Effector CD4-positive, alpha-beta T cell (primary cell): ENCODE data around the gene ACE2.

ENCODE experiments used
- DNase-seq: peaks from one replicate; pipeline ENCODE4 v3.0.0-alpha.2; 2020

ACE2 gene

DNA sequence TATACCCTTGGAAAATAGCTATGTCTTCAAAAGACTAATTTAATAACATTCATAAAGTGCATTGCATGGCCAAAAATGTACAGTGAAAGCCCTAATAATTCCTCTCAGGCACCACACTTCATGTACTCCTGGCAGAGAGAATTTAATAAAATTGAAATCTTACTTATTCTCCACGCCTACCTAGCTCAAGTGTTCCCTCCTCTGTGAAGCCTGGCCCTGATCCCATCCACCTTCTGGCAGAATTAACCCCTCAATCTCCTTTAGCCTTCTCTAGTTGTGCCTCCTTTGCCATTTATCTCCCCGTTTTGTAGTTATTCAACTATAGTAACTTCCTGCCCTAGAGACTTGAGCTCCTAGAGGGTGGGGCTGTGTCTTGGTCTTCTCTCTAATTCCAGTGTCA lies 26.7 kb downstream of the ACE2 start:
- no peak for DNase-seq

DNA sequence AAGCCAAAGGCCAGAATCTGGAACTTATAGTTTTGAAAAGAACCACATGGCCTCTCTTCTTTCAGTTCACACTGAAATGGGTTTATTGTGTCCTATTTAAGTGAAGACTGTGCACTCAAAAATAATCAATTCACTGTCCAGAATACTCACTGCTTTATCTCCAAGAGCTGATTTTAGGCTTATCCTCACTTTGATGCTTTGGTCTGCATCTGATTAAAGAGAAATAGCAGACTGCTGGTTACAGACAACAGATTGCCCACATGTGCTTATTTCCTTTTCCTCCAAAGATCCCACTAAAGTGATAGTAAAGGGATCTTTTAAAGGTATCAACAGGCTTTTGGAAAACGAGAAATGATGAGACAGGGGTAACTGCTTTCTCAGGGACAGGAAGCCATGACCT lies 30.6 kb downstream of the ACE2 start:
- DNase-seq: no peak

DNA sequence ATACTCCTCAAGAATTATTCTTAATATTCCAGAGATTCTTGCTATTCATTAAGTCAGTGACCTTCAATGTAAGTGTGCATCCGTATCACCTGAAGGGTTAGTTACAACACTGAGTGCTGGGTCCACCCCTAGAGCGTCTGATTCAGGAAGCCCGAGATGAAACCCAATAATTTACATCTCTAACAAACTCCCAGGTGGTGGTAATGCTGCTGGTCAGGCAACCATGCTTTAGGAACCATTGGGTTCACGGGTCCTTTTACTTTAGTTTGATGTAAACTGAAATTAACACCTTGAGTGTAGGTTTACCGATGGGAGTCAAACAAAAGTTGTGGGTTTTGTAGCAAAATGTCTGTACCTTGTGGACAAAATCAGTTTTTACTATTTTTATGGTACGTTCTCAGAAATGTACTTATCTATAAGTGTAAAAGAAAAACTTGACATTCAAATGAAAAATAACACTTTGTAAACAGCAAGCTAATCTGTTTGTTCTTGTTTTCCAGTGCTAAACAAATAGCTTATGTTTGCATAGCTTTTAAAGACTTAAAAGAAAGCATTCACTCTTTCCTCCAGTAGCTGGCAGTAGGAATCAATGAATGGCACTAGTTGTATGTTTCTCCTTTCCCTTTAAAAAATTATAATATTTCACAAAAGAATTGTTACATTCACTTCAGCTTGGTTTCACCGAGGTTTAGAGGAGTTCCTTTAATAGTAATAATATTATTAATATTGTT lies 32.7 kb downstream of the ACE2 start:
- DNase-seq: no peak

DNA sequence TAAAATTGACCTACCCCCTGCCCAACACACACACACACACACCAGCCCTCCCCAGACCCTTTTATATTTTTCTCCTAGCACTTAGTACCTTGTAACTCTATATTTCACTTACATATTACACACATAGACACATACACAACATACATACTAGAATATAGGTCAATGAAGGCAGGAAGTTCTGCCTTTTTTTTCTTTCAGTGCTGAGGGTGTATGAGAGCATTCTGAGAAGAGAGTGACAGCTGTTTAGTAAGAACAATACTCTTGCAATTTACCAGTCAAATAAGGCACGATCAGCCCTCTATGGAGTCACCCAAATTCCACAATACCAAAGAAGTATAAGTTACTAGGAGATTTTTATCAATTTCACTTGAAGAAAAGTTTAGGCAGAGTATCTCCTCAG lies 33.5 kb downstream of the ACE2 start:
- no peak for DNase-seq

DNA sequence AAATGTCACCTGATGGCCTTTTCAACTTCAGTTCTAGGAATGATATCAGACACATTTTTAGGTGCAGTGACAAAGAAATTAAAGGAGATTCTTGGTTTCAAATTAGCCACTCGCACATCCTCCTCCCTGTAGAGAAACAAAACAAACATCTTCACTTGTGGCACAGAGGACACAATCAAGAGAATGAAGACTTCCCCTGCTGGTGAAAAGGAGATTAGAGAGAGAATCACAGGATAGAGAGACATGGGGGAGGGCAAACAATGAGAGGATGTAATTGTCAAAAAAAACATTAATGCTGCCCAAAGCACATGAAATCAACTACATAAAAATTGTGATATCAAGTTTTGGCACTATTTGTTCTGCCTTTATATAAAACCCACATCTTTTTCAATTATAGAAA lies 34.5 kb downstream of the ACE2 start:
- no peak for DNase-seq

DNA sequence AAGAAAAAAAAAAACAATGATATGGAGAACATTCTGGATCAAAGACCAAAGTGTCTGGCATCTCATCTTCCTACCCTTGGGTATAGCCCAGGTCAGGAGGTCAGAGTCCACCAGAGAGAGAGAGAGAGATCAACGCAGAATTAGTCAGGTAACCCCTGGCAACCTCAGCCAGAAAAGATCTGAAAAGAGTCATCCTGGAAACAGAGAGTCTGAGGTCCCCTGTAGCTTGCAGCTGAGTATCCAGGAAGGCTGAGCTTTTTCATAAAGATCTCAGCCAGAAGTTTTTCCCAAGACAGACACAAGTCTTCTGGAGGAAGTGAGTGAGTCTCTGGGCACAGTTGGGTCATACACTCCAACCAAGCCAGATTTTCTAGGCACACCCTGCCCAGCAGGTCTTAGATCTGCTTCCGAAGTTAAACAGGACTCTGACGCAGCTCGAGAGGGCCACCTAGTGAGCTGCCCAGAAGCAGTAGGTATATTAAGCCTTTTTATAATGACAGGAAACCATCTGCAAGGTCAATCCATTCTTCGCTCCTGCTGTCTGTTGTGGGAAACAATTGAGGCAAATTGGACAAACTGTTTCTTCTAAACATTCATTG lies 35.7 kb downstream of the ACE2 start:
- no peak for DNase-seq

DNA sequence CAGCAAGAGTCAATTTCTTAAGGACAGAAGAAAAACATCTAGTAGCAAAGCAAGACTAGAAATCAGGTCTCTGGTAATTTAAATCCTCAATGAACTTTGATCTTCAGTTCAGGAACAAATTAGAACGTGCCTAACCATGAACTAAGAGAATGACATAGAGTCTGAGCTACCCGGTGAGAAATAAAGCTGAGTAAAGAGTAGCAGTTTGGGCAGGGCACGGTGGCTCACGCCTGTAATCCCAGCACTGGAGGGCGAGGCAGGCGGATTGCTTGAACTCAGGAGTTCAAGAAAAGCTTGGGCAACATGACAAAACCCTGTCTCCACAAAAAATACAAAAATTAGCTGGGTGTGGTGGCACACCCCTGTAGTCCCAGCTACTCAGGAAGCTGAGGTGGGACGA lies 37.7 kb downstream of the ACE2 start:
- no peak for DNase-seq

DNA sequence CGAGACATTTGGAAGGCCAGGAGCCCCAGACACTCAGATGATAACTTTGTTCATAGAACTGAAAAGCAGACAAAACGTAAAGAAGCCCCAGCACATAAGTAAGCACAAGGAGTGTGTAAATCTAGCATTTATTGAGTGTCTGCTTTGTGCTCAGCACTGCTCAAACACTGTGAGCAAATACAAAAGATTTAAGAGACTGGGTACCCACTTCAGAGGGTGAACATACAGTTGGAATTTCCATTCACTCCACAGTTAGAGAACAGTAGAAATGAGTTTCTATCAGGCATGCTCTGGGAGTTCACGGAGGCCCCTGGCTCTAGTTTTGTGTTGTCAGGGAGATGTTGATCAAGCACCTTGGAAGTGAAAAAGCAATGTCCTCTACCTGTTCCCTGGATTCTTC lies 39.8 kb downstream of the ACE2 start:
- no peak for DNase-seq

DNA sequence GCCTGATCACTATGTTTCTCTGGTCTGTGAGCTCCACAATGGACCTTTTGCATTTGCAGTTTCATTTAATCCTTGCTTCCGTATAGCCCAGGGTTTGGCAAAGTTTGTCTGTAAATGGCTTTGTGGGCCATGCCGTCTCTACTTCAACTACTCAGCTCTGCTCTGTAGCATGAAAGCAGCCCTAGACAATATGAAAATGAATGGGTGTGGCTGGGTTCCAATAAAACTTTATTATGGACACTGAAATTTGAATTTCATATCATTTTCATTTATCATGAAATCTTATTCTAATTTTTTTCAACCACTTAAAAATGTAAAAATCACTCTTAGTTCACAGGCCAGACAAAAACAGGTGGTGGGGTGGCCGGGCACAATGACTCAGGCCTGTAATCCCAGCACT lies 41.5 kb downstream of the ACE2 start:
- DNase-seq: no peak

DNA sequence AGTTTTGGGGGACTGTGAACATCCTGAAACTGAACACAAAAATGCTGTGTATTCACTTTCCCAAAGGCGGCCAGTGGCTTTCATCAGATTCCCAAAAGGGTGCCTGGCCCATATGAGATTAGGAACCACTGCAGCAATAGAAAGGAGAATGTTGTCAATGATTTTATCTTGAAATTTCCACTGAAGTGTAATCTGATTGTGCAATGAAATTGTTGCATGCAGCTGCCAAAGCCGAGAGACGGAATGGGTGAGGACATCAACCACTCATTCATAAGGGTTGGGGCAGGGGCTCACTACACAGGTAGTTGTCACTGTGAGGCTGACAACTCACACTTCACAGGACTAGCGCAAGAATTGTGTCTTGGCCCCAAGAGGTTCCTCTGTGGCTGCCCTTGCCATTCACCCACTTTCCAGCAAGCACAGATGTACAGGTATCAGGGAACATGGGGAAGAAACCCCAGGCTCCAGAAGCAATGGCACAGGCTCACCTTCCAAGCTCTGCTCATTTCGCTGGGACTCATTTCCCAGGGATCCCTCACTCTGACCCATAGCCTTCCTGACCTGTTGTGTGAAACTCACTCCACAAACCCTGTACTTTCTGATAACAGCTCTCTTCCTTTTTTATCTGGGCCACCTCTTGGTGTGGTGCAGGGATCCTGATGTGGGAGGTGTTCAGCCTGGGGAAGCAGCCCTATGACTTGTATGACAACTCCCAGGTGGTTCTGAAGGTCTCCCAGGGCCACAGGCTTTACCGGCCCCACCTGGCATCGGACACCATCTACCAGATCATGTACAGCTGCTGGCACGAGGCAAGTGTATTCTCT lies 51.4 kb downstream of the ACE2 start:
- no peak for DNase-seq

DNA sequence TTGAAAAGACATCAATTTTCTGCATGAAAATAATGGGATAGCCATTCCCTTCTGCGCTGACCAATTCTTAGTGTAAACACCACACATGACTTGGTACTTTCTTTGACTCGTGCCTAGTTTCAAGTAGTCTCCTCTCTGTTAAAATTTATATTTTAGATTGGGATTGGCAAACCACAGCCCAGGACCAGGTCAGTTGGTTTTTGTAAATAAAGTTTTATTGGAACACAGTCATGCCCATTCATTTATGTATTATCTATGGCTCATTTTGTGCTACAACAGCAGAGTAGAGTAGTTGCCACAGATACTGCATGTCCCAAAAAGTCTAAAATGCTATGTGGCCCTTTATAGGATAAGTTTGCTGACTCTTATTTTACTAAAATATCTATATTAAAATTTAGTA lies 53.4 kb downstream of the ACE2 start:
- no peak for DNase-seq

DNA sequence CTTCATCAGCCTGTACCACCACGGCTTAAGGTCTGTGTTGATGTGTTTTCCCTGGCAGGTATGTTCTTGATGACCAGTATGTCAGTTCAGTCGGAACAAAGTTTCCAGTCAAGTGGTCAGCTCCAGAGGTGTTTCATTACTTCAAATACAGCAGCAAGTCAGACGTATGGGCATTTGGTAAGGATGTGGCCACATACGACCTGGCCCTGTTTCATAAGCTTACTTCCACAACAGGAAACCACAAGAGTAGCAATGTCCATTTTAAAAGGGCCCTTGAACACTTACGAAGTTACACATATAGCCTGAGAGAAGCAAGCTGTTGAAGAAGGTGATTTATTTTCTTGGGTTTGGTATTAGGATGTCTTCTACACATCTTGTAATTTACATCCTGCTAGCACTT lies 54.0 kb downstream of the ACE2 start:
- DNase-seq: no peak

DNA sequence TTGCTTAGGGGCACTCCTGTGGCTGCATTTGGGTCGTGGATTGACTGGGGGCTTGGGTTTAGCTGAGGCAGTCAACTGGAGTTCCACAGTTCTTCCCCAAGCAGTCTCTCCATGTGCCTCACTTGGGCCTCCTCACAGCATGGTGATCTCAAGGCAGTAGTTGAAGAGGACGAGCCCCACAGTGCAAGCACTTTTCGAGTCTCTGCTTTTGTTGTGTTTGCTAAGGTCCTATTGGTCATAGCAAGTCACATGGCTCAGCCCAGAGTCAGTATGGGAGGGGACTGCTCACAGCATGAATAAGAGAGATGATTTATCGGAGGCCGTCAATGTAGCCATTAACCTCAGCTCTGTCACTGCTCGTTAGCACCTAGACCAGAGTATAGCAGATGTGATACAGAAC lies 70.4 kb downstream of the ACE2 start:
- no peak for DNase-seq

DNA sequence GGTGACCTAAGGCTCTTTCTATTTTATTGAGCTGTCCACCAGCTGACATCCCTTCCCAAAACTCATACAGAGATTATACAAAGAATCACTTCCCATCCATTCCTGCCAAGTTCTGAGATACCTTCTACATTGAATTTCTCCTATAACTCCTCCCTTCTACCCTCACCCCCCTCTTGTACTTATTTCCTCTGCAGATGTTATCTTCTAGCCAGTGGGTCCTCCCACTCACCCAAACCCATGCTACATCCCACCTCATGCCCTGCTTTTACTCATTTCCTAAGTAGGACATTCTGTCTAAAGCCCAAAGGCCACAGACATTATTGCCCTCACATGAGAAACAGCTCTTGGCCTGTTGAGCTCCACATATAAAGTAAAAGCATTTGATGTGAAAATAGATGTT lies 71.6 kb downstream of the ACE2 start:
- no peak for DNase-seq

DNA sequence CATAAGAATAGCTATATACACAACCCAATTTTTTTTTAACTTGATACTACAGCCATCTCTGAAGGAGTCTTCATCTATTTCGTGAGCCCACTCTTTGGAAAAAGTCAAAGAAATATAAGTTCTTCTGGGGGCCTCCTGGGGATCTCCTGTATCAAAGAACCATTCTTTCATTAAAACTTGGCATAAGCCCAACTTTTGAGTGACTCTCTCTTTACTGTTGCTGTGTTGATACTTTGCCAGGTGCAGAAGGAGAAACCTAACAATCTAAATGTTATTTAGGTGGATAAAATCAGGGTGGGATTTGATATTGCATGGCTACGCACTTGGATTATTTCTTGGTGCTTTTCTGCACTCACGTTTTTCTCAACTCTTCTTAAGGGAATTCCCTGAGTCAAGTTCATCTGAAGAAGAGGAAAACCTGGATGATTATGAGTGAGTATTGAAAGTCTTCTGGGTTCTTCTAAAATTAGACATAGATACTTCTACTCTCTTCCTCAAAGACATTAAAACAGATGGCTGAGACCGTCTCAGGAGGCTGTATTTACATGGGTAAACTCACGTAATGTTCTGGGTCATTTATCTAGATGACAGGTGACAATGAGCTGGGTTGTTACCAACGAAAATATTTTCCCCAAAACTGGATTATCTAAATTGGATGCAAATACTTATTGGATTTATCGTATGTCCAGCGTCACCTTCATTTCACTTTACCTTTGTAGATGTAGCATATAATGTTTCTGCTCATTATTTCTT lies 74.9 kb downstream of the ACE2 start:
- no peak for DNase-seq

DNA sequence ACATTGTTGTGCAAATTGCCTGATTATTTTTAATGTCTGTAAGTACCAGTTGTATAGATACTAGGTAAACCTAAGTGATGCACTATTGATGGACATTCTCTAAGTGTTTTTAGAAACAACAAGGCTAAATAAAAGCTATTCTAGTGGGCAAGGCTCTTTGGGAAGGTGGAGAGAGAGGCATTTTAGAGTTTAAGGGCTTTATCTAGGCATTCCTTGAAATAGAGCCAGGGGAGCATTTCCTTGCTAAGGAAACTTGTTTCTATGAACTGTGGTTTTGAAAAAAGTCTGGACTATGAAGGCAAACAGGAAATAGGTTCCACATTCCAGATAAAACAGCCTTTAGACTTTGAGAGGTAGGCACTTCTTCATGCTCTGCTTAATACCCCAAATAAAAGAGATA lies 76.3 kb downstream of the ACE2 start:
- DNase-seq: no peak

DNA sequence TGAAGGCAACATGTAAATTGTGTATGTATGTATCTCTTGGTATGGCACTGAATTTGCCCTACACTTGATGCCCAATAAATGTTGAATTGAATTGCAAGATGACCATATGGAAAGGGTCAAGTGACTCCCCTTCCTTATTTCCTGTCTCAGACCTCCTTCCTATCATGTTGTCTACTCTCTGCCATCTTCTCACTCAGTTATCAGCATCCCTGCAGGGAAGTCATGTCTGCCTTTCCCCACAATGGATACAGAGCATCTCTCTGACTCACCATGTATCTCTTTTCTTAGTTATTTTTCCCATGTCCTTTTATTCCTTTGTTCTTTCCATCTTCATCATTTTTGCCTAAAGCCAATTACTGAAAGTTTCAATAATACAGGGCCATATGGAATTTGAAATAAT lies 77.7 kb downstream of the ACE2 start:
- DNase-seq: no peak

DNA sequence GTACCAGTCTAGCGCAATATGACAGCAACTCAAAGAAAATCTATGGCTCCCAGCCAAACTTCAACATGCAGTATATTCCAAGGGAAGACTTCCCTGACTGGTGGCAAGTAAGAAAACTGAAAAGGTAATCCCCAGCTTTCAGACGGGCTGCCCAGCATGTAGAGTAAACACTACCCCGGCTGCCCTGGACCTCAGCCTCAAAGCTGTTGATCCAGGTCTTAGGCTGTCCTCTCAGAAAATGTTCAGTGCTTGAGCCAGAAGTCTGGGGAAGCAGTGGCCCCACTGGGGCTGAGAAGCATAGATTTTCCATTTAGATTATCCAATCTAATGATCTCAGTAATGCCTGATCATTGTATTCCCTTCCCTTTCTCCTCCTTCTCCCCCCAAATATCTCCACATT lies 78.3 kb downstream of the ACE2 start:
- no peak for DNase-seq

DNA sequence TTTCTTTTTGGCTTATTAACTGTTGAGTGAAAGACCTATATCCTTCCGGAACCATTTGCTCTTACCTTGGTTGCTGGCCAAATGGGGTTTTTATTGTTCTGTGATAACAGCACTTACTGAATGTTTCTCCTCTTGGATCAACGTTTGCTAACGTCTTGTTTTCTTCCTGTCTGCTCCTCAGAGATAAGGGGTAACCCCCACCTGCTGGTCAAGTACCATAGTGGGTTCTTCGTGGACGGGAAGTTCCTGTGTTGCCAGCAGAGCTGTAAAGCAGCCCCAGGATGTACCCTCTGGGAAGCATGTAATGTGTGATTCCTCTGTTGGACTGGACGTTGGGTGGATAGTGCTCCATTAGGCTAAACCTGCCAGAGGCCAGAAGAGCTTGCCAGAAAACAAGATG lies 84.8 kb downstream of the ACE2 start:
- no peak for DNase-seq

DNA sequence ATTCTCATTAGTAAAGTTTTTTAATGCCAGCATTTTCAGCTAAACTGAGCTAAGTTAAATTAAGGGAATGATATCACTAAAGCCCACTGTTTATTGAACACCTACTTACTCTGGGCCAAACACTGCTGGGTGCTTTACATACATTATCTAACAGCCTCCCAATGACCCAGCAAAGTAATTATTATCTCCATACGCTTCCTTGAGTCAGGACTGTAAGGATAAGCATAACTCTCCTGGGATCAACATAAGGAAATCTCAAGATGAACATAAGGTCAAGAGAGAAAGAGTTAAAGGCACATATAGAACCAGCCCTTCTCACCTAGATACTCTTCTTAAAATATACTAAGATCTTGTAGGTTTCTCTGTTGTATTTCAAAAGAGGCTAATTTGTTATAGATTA lies 86.5 kb downstream of the ACE2 start:
- DNase-seq: no peak

DNA sequence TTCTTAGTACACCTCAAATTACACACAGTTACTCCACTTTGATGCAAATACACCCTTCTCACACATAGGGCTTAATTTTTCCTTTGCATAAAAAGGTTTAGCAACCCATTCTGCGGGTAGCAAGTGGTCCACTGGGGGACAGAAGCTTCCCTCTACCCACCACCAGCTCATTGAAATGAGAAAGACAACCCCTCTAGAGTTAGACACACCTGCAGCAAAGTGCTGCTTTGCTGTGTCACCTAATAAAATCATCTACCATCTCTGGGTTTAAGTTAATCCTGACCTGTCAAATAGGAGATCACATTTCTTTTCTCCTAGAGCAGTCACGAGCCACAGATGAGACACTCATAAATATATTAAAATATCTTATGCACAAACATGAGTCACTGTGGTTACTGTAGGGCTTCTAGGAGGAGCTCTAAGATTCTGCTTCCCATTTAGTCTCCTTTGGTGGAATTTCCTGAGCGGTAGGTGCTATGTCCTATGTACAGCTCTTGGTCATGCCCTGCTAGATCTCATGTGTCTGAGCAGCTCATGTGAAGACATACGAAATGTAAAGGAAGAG lies 88.3 kb downstream of the ACE2 start:
- no peak for DNase-seq

DNA sequence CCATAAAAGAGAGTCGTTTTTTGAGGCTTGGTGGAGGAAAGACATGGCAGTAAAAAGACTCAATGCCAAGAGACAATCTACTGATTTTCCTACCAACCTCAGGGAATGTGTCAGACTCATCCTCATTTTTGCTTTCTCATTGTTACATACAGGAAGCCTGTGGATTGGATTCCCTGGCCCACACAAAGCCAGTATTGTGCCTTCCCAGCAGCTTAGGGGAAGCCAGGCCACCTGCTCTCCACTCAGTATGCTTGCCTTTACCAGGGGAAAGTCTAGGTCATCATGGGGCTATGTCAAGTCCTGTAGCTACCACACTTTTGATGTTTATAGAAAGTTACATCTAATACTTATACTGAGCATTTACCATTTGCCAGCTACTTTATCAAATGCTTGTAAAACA lies 89.2 kb downstream of the ACE2 start:
- no peak for DNase-seq
